ENCODE measurements around the gene GFPT1. TPM values are rescaled to one million over a fixed set of nuclear protein-coding genes. Genes with fewer than 3 reads are reported as not detected.

The GFPT1 gene
- total RNA-seq (2014; rRNA removed) (18.4 and 20.7 TPM in 2 replicates), Bru-seq, nascent RNA (percentile 97 among the genes with signal in this experiment), BruChase-seq, experiment 1, labeled RNA remaining after a 6-hour chase (percentile 97 among the genes with signal in this experiment), BruChase-seq, experiment 2, labeled RNA remaining after a 2-hour chase (percentile 97 among the genes with signal in this experiment)
- long read RNA-seq, full-length matches to known transcripts = 452 of 549 reads
- long read RNA-seq, partial matches to known transcripts = 38 of 549 reads
- long read RNA-seq, other reads (novel, unspliced or antisense) = 59 of 549 reads

DNA sequence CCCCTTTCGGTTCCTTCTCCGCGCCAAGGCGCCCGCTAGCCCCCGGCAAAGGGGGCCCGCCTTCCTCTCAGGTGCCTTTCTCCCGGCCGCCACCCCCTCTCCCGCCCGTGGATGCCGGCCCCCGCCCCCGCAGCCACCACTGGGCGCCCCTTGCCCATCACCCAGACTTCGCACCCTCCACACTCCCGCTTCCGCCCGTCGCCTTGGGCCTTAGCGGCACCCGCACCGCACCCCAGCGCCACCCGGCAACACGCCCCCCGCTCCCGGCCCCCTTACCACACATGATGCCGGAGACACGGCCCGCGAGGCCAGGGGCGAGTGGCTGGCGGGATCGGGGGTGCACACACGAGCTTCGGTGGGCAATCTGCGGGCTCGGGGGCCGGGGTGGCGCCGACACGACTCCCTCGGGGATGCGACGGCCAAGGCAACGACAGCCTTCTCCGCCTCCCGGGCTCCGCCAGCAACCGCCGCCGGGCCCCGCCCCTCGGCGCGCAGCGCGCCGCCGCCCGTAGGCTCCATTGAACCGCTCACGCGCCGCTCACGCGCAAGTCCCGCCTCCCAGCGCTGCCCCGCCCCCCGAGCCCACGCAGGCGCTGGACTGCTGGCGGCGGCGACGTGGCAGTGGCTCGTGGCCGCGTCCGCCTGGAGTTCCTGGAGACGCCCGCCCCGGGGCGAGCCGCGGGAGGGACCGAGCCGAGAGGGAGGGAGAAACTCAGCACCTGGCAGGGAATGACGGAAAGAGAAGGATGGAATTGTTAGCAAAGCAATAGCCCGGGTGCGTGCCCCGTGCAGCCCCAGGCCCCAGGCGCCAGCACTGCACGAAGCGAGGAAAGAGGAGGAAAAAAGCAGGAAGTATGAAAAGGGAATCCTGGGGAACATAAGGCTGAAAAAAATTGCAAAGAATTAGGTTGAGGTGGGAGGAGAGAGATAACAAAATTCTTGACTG lies at the start of gene GFPT1:
GFPT1 (minus strand) TSS at position 439 of the 946 bp plus-strand sequence; CDS start at position 283, 156 bp downstream.
- H3K27me3 ChIP-seq (ENCODE audit: low read length) = no peaks in the 10 kb centered on the region
- H3K4me2 ChIP-seq (ENCODE audit: low read length) = peak within 1 kb of the TSS; percentile 90
- intact Hi-C loops (cut with micrococcal nuclease) = loop anchor here (2.0 to 10.0 kb wide), 2 partner anchors 50 to 98 kb away; partner anchors contain the start of gene NFU1
- H3K9me2 ChIP-seq (replicated peaks; ENCODE audit: low read length) = no peaks in the 10 kb centered on the region
- ChIA-PET CTCF (no interaction called here), POLR2A (ENCODE audit: unreplicated experiment) (no interaction called here)
- H4K20me1 ChIP-seq (ENCODE audit: low read length) = no peaks in the 10 kb centered on the region
- peak within 1 kb of the TSS; percentile 71 for H3K9ac ChIP-seq (ENCODE audit: low read length)
- H3K4me3 ChIP-seq (ENCODE audit: low read length) = peak within 1 kb of the TSS; percentile 89
- peaks cover 49% of the 10 kb centered on the region for H3K79me2 ChIP-seq (ENCODE audit: low read length)
- TF ChIP-seq EZH2 (IDR thresholded peaks at IDR 0.05; ENCODE audit: low read length, unreplicated experiment) = no peak
- TF ChIP-seq, protein P1, sequence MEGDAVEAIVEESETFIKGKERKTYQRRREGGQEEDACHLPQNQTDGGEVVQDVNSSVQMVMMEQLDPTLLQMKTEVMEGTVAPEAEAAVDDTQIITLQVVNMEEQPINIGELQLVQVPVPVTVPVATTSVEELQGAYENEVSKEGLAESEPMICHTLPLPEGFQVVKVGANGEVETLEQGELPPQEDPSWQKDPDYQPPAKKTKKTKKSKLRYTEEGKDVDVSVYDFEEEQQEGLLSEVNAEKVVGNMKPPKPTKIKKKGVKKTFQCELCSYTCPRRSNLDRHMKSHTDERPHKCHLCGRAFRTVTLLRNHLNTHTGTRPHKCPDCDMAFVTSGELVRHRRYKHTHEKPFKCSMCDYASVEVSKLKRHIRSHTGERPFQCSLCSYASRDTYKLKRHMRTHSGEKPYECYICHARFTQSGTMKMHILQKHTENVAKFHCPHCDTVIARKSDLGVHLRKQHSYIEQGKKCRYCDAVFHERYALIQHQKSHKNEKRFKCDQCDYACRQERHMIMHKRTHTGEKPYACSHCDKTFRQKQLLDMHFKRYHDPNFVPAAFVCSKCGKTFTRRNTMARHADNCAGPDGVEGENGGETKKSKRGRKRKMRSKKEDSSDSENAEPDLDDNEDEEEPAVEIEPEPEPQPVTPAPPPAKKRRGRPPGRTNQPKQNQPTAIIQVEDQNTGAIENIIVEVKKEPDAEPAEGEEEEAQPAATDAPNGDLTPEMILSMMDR (conservative IDR thresholded peaks at IDR 0.05; ENCODE audit: low read depth, low read length) = no peak
- peak; percentile 88 for TF ChIP-seq EZH2phosphoT487 (IDR thresholded peaks at IDR 0.05; ENCODE audit: borderline replicate concordance, low read length)
- H2AFZ ChIP-seq (ENCODE audit: low read length) = peak within 1 kb of the TSS; percentile 84
- no TSS peak for BruUV-seq (replicated peaks)
- H3K27ac ChIP-seq (ENCODE audit: low read length) = peak within 1 kb of the TSS; percentile 30
- peak; percentile 96 for DNase-seq
- peaks cover 25% of the 10 kb centered on the region for H3K4me1 ChIP-seq (ENCODE audit: insufficient read depth, low read length)
- H3K9me3 ChIP-seq (ENCODE audit: low read length) = no peaks in the 10 kb centered on the region
- 0 out of 2 replicates have a peak, but pooled peaks cover 3% of the 10 kb centered on the region for H3K36me3 ChIP-seq (ENCODE audit: low read depth, low read length)
- peak; percentile 96 for ATAC-seq
- no peaks in the 10 kb centered on the region for H3F3A ChIP-seq (ENCODE audit: low read length, unreplicated experiment)

DNA sequence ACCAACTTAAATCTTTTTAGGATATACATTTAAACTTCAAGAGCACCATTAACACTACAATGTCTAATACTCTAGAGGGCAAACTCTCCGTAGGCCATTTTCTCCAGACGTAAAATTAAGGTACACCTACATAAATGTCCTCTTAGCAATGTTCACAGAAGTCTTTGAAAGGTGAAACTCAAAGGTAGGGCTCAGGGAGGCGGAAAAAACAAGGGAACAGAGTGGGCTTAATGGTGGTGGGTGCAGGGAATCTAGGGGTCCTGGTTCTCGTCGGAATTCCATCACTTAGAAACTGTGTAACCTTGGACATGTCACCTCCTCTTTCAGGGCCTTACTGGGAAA lies 49.5 kb upstream of the GFPT1 start:
- BruUV-seq (replicated peaks) = no TSS peak
- H3K4me3 ChIP-seq (ENCODE audit: low read length) = peak overlapping the region; percentile 88
- intact Hi-C loops (cut with micrococcal nuclease) = loop anchor here (2.0 kb wide), 1 partner anchor 50 kb away; the partner anchor contains the start of gene GFPT1
- no peaks in the 10 kb centered on the region for H3K27me3 ChIP-seq (ENCODE audit: low read length)
- peak overlapping the region; percentile 67 for H3K27ac ChIP-seq (ENCODE audit: low read length)
- H3K79me2 ChIP-seq (ENCODE audit: low read length) = peaks cover 18% of the 10 kb centered on the region
- ChIA-PET CTCF (interaction anchor here (0.6 to 1.1 kb wide), 3 partner anchors 47 to 383 kb away, joined by 3 to 4 read pairs (median 4); no protein-coding TSS in a partner anchor), POLR2A (ENCODE audit: unreplicated experiment) (interaction anchor here (0.6 to 1.0 kb wide), 2 partner anchors 30 to 478 kb away, joined by 3 read pairs; no protein-coding TSS in a partner anchor)
- no peaks in the 10 kb centered on the region for H3K36me3 ChIP-seq (ENCODE audit: low read depth, low read length)
- no peaks in the 10 kb centered on the region for H3K9me3 ChIP-seq (ENCODE audit: low read length)
- TF ChIP-seq EZH2phosphoT487 (IDR thresholded peaks at IDR 0.05; ENCODE audit: borderline replicate concordance, low read length) (no peak), EZH2 (IDR thresholded peaks at IDR 0.05; ENCODE audit: low read length, unreplicated experiment) (no peak)
- TF ChIP-seq, protein P1 (conservative IDR thresholded peaks at IDR 0.05; ENCODE audit: low read depth, low read length) = no peak; the same call in 1 of the 2 replicates
- peak; percentile 6 for ATAC-seq
- H3K4me2 ChIP-seq (ENCODE audit: low read length) = peak overlapping the region; percentile 84
- no peaks in the 10 kb centered on the region for H4K20me1 ChIP-seq (ENCODE audit: low read length)
- peak overlapping the region; percentile 79 for H2AFZ ChIP-seq (ENCODE audit: low read length)
- peaks cover 24% of the 10 kb centered on the region for H3K4me1 ChIP-seq (ENCODE audit: insufficient read depth, low read length)
- H3K9ac ChIP-seq (ENCODE audit: low read length) = peak overlapping the region; percentile 89
- DNase-seq = peak; percentile 20
- no peaks in the 10 kb centered on the region for H3F3A ChIP-seq (ENCODE audit: low read length, unreplicated experiment)
- H3K9me2 ChIP-seq (replicated peaks; ENCODE audit: low read length) = no peaks in the 10 kb centered on the region
